GM19395 (cell line): ENCODE results near the gene FKBP10.

ENCODE experiments used
- ATAC-seq: cut with Tn5 transposase; IDR thresholded peaks from one replicate; pipeline ENCODE4 v1.9.1; 2021; ENCODE audit warnings: mild to moderate bottlenecking, moderate library complexity; ENCODE audit not compliant: unreplicated experiment

FKBP10 gene

DNA sequence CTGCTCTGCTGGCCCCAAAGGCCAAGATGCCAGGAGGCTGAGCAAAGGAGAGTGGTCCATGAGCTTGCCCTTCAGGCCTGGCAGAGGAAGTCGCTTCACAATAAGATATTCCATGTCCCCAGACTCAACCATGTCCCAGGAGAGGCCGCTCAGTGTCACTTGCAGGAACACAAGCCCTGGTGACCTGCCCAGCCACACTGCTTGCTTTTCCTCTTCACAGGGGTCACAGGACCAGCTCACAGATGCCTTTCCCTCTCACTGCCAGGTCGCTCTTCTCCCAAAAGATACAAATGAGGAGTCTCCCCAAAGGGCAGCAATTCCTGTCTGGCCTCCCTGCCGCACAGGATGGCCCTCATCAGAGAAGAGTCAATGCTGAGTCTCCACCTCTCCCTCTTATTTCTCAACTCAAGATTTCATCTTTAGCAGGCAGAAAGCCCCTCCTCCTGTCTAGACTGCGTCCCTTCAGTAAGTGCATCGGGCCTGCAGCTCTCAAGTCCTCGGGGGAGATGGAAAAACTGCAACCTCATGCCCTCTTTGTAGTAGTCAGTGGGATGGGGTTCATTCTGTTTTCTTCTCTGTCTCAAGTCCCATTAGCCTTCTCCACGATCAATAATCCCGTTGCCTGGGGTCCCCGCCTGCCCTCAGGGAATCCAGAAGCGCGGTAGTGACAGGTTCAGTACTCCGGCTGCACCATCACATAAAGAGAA lies 31.2 kb upstream of the FKBP10 start:
- no peak for ATAC-seq

GRCh38 chr17:41782142-41782541 lies 30.7 kb upstream of the FKBP10 start:
- ATAC-seq, result no peak

GRCh38 chr17:41784207-41784744 lies 28.5 kb upstream of the FKBP10 start:
- ATAC-seq, result no peak

DNA sequence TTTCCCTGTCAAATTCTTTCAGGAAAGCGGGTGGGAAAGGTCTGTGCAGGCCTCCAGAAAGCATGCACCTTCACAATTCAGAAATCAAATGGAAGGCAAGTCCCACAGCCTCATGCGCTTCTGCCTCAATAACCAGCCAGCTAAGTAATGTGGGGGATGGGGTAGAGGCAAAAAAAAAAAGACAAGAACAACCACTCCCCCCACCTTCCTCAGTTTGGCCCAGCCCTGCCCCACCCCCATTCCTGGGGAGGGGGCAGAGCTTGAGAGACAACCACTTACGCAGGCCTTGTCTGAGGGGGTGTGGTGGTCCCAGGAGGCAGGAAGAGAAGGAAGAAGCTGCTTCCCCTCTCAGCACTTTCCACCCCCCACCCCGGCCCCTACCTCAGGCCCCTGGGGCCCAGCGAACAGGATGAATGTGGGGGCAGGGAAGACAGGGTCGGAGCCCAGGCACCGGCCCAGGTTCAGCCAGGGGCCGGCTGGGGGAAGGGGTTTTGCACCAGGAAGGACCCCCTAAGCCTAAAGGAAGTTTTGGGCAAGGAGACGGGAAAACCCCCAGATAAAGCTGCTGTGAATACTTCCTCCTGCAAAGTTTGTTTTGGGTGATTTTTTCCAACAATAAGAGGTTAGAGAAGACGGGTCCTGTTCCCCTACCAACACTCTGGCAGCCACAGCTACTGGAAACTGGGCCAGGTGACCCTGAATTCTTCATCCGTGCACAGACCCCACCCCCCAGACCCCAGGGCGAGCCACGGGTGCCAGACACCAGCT lies 27.5 kb upstream of the FKBP10 start:
- ATAC-seq, result no peak

- no peak for ATAC-seq
Measured at GRCh38 chr17:41785859-41786226, 27.0 kb upstream of the FKBP10 start.

GRCh38 chr17:41786227-41787020 lies 26.4 kb upstream of the FKBP10 start, which contains the start of gene JUP:
TSS of gene JUP (minus strand) at chr17:41786711. CDS start at chr17:41771854, 14,857 bp downstream.
- ATAC-seq, result peak; percentile 75

DNA sequence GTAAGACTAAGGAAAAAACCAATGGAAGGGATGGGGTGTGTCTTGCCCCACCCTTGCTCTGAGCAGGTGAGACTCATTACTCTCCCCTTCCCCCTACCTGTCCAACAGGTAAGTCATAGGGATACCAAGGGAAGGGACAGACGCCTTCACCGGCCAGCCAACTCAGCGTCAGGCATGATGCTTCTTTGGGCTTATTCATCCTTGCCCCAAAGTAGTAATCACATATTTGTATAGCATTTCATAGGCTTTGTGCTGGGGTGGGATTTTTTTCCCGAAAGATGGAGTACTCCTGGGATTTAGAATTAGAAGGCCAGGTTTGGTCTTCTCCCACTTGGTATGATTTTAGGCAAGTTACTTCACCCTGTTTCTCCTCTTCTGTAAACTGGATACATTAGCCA lies 25.8 kb upstream of the FKBP10 start:
- ATAC-seq, result no peak

DNA sequence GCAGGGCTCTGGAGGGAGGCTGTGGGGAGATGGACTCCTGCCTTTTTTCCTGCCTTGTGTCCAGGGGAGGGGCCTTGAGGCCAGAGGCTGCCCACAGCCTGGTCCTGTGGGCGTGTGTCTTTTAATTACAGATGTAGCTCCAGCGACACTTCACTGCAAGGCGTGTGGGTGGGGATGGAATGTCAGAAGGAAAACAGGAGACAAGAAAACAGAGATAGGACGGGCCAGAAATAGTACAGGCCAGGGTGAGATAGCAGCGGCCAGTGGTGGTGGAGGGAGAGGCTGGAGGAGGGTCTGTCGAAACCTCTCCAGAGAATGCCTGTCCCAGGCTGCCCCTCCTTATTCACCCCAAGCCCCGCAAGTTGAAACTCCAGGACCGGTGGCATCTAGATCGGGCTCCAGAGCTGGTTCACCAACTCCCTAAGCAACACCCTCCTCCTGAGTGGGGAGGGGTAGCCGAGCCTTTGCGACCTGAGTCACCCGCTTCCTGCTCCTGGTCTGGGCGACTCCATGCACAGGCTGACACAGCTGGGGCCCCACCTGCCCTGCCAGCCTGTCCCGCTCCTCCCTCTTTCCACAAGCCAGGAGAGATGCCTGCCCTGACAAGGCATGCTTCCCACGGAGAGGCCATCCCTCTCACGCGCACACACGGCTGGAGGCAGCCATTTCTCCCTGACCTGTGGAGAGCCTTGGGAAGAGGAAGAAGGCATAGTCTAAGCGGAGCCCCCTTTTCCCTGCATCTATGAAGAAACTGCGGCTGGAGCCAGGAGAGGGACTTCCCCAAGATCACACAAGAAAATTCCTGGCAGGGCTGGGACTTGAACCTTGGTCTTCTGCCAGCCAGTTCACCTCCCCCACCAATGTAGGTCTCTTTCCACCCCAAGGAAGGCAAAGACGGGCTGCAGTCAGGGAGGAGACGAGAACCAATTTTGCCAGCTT lies 19.7 kb upstream of the FKBP10 start:
- no peak for ATAC-seq

DNA sequence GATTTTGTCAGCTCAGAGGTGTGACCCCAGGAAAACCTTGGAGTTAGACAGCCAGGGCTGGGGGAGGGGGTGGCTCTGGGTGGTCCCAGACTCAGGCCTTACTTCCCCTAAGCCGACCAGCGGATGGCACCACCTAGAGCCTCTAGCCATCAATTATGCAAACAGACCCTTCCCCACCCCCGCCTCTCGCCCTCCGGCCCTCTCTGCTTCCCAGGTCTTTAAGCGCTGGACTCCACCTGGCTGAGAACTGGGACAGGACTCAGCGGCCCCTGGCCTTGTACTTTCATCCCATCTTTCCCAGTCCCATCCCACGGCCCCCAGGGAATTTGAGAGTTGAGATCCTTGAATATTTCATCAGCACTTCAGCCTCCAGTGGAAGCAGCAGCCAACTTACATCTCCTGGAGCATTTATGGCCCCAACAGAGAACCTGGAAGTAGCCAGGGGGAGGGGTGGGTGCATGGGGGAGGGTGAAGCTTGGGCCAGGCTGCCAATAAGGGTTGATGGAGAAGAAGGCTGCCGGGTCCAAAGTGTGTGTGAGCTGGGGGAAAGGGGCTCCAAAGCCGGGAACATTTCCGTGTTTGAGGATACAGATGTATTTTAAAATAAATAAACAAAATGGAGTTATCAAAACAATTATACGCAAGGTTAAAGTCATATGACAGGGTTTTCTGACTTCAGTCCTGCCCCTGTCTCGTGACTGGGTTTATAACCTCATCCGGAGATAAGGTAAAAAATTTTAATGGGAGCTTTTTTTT lies 18.8 kb upstream of the FKBP10 start:
- ATAC-seq, result no peak

GRCh38 chr17:41794540-41794975 lies 18.2 kb upstream of the FKBP10 start:
- ATAC-seq, result no peak

DNA sequence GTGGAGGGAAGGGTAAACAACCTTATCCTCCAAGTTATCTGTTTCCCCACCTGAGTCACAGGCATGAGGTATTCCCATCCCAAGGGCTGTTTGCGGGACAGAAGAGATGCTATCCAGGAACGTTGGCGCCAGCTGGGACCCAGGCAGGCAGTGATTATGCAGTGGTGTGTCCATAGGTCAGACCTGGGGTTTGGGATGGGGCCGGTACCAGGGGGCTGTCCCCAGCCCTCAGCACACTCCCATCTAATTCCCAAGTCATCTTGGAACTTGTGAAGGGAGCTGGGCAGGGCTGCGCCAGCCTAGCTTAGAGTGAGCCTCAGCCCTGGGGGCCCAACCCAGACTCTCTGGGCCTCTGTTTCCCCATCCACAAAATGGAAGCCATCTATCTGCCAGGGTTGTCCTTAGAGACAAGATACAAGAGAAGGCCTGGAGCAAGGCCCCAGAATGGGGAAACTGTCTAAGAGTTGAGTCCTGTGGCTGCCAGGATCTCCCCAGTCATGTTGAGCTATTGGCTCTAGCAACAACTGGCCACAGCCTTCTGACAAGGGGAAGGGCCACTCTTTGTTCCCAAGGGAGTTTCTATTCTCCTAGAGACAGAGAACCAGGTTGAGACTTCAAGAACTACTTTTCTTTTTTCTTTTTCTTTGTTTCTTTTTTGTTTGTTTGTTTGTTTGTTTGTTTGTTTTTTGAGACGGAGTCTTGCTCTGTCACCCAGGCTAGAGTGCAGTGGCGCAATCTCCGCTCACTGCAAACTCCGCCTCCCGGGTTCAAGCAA lies 16.5 kb upstream of the FKBP10 start:
- no peak for ATAC-seq

DNA sequence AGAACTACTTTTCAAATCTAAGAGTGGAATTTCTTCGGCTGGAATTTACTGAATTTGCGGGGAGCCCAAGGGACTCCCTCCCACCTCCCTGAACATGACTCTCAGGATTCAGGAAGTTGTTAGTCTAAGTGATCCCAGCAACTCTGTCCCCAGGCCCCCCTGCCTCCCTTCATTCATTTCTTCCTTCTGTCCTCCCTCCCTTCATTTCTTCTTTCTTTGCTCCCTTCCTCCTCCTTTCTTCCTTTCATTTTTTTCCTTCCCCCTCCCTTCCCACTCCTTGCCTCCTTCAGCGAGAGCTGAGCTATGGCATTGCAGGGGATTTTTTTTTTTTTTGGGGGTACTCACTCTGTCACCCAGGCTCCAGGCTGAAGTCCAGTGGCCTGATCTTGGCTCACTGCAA lies 15.4 kb upstream of the FKBP10 start:
- no peak for ATAC-seq

DNA sequence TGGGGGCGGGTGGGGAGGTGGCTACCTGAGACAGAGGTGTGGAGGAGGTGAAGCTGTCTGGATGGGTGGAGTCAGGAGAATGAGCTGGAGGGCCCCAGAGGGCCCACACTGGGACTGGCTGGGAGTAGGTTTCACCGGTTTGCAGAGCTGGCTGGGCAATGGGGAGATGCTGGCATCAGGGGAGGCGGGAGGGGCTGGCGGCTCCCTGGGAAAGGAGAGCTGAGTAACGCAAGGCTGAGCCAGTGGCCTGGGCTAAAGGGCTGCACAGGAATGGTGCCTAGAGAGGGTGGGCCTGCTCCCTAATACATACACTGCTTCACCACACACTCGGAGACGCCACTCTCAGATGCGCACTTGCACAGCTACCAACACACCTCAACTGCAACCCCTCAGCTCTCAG lies 13.4 kb upstream of the FKBP10 start:
- ATAC-seq, result no peak

DNA sequence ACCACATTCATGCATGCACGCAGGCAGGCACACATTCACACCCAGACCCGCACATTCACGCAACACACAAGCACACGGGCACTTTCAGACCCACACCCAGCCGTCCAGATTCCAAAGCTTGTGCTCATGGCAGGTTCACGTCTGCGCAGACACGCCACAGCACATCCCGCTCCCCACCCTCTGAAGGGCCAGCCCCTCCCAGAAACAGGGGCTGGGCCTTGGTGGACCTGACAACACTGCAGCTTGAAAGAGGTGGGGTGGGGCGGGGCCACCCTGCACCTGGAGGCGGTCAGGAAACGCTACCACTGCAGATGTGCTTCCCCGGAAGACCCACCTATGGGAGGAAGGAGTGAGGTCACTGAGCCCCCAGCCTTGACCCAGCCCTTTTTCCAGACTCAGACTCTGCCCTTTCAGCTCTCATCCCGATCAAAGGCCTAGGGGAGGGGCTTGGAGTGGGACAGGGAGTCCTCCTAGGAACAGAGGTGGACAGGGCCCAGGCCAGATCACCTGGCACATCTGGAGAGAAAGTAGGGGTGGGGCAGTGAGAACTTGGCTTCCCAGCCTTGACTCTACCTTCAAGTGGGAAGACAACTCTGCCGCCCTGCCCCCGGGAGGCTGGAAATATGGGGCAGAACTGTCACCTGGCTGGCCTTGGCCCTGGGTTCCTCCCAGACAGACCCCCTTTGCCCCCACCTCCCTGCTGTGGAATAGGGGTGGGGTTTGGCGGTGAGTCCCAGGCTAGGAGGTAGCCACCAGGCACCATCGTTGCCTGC lies 12.0 kb upstream of the FKBP10 start:
- no peak for ATAC-seq

DNA sequence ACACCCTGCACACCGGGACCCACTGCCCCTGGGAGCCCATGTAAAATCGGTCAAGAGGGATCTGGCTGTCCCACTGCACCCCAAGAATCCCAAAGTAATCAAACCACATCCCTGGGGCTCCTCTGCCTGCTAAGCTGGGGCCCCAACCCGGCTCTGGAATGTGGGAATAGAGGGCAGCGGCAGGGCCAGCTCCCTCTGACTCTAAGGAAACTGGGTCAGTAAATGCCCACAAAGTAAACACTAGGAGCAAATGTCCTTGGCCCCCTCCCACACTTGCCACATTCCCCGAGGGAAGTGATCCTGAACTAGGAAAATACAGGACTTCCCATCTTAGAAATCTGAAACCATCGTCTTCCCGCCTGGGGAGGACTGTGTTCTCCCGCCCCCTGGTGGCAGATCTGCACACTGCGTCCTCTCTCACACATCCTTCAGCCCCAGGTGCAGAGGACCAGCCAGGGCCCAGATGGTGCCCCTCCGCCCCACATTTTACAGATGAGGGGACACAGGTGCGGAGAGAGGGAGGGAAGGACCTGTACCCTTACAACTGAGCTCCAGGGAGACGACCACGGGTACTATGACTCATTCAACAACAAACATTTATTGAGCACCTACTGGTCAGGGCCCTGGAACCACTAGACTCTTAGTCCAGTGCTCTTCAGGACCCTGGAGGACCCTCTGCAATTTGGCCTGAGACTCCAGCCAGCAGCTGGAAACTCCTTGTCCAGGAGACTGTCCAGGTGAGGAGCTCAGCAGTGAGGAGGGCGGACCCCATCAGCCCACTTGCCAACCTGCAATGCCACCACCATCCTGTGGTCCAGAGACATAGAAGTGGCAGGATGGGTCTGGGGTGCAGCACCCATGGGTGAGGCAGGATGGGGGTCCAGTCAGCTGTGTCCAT lies 11.2 kb upstream of the FKBP10 start:
- ATAC-seq, result no peak

DNA sequence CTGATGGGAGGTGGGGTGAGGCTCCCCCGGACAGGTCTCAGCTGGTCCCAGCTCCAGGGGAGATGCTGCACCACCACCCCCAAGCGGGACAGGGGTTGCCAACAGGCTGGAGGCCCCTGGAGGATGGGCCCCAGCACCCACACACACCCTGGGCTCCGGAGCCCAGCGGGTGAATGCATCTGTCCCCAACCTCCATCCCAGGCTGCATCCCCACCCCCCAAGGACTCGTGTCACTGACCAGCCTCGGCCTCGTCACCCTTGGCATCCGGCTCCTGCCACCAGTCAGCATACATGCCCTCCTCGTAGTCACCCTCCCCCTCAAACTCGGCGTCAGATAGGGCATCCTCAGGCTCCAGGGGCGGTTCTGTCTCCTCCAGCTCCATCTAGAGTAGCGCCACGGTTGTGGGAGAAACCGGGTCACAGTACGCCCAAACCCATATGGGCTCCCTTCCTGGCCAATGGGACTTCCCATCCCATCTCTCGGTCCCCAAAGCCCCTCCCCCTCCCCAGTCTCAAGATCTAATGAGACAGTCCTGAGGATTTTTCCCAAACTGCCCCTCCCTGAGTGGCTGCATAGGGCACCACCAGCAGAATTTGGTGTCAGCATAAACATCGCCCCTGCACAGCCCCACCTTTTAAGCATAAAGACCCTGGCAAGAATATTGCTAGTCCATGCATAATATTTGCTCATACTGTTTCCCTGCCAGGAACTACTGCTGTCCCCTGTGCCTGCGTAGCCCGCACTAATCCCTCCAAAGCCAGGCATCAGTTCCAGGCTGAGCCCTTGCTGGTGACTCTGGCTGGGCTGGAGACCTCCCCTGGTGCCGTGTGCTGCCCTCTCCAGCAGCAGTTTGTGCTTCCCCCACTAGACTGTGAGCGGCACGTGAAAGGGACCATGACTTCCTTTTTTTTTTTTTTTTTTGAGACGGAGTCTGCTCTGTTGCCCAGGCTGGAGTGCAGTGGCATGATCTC lies 9.5 kb upstream of the FKBP10 start:
- ATAC-seq, result no peak
